Neural crest cell (in vitro differentiated cells): Measurements from ENCODE around the gene PDE11A. TPM values are rescaled to one million over a fixed set of nuclear protein-coding genes. Genes with fewer than 3 reads are reported as not detected.

Source experiments
- DNase-seq: peaks from one replicate; pipeline ENCODE4 v3.0.0; 2021; ENCODE audit warnings: low read depth, mixed read lengths, low spot score
- H3K27ac Mint-ChIP-seq: one replicate; pipeline ENCODE4 v1.8.0; 2021; ENCODE audit warnings: mild to moderate bottlenecking, mixed read lengths; ENCODE audit not compliant: unreplicated experiment
- H3K27me3 Mint-ChIP-seq: 2 replicates; pipeline ENCODE4 v1.8.0; 2021; ENCODE audit warnings: low read depth, mild to moderate bottlenecking, mixed read lengths
- H3K36me3 Mint-ChIP-seq: 2 replicates; pipeline ENCODE4 v1.8.0; 2021; ENCODE audit warnings: low read depth, mild to moderate bottlenecking, mixed read lengths
- H3K4me1 Mint-ChIP-seq: 2 replicates; pipeline ENCODE4 v1.8.0; 2021; ENCODE audit warnings: mixed read lengths
- H3K4me3 Mint-ChIP-seq: one replicate; pipeline ENCODE4 v1.8.0; 2021; ENCODE audit warnings: mild to moderate bottlenecking, mixed read lengths
- H3K9me3 Mint-ChIP-seq: 2 replicates; pipeline ENCODE4 v1.8.0; 2021; ENCODE audit warnings: mixed read lengths
- CTCF ChIP-seq: fragments of 200-600 bp; sonication (generic); conservative IDR thresholded peaks from 2 replicates; pipeline ENCODE4 v1.5.0; 2021; ENCODE audit warnings: antibody characterized with exemption, mild to moderate bottlenecking
- total RNA-seq: library from RNA; stranded (reverse); gene quantifications from 2 replicates; pipeline ENCODE4 v1.2.1, GENCODE V29; 2021

PDE11A gene
- total RNA-seq, 1 donor from 2014 or later: 0.28 TPM

GRCh38 chr2:177658309-177658708, 414.3 kb downstream of the PDE11A start:
- TF ChIP-seq CTCF: no peak
- Mint-ChIP-seq H3K4me3 (no peak overlapping the region), H3K27ac (no peak overlapping the region), H3K9me3 (no peaks in the 10 kb centered on the region), H3K4me1 (peaks cover 17% of the 10 kb centered on the region), H3K27me3 (no peaks in the 10 kb centered on the region), H3K36me3 (no peaks in the 10 kb centered on the region)
- DNase-seq: no peak

GRCh38 chr2:177651833-177652232, 420.7 kb downstream of the PDE11A start:
- Mint-ChIP-seq H3K4me3 (no peak overlapping the region), H3K4me1 (peaks cover 25% of the 10 kb centered on the region), H3K36me3 (no peaks in the 10 kb centered on the region), H3K27me3 (no peaks in the 10 kb centered on the region), H3K9me3 (no peaks in the 10 kb centered on the region), H3K27ac (no peak overlapping the region)
- TF ChIP-seq CTCF: no peak
- no peak for DNase-seq

GRCh38 chr2:177649568-177650518, 422.7 kb downstream of the PDE11A start:
- Mint-ChIP-seq H3K27ac (no peak overlapping the region), H3K9me3 (peaks cover under 1% of the 10 kb centered on the region), H3K4me1 (peaks cover 35% of the 10 kb centered on the region), H3K4me3 (no peak overlapping the region), H3K27me3 (no peaks in the 10 kb centered on the region), H3K36me3 (no peaks in the 10 kb centered on the region)
- DNase-seq: no peak
- no peak for TF ChIP-seq CTCF

- Mint-ChIP-seq H3K27ac (no peak overlapping the region), H3K9me3 (peaks cover 8% of the 10 kb centered on the region), H3K4me3 (no peak overlapping the region), H3K4me1 (peaks cover 25% of the 10 kb centered on the region), H3K36me3 (peaks cover 4% of the 10 kb centered on the region), H3K27me3 (no peaks in the 10 kb centered on the region)
- DNase-seq: no peak
- TF ChIP-seq CTCF: no peak
Observed at GRCh38 chr2:177646791-177647190, 425.8 kb downstream of the PDE11A start.

GRCh38 chr2:177646241-177646640, 426.3 kb downstream of the PDE11A start:
- H3K4me3 Mint-ChIP-seq: no peak overlapping the region
- no peak for DNase-seq
- TF ChIP-seq CTCF: no peak
- no peaks in the 10 kb centered on the region for H3K27me3 Mint-ChIP-seq
- peaks cover 4% of the 10 kb centered on the region for H3K36me3 Mint-ChIP-seq
- H3K27ac Mint-ChIP-seq: no peak overlapping the region
- peaks cover 8% of the 10 kb centered on the region for H3K9me3 Mint-ChIP-seq
- H3K4me1 Mint-ChIP-seq: peaks cover 20% of the 10 kb centered on the region
